ENCODE results near the gene C14orf93.

The C14orf93 gene

GRCh38 chr14:22993517-22993916 is 16.4 kb downstream of the C14orf93 start:
- H3K4me3 ChIP-seq (ENCODE audit: low read depth, low read length) = no peak overlapping the region
- in situ Hi-C loops (cut with HindIII; ENCODE audit: low sequenced_read_pairs) = no loop called here
- TF ChIP-seq CTCF (IDR thresholded peaks at IDR 0.05; ENCODE audit: low read depth, low read length) = no peak
- DNase-seq (ENCODE audit: low read depth, low spot score) = no peak

DNA sequence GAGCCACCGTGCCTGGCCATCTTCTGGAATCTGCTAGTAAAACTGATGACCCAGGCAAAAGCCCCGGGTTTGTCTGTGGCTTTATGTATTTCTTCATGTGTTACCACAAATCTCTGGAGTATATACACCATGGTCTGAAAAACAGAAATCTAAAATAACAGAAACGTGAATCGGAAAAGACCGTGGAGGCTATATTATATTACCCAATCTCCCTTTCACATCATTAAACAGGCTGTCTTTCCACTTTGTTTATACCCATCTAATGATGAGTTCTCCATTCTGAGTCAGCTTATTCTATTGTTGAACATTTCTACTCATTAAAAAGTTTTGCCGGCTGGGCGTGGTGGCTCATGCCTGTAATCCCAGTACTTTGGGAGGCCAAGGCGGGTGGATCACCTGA is 18.1 kb downstream of the C14orf93 start:
- TF ChIP-seq CTCF (IDR thresholded peaks at IDR 0.05; ENCODE audit: low read depth, low read length) = no peak
- H3K4me3 ChIP-seq (ENCODE audit: low read depth, low read length) = no peak overlapping the region
- in situ Hi-C loops (cut with HindIII; ENCODE audit: low sequenced_read_pairs) = no loop called here
- no peak for DNase-seq (ENCODE audit: low read depth, low spot score)

DNA sequence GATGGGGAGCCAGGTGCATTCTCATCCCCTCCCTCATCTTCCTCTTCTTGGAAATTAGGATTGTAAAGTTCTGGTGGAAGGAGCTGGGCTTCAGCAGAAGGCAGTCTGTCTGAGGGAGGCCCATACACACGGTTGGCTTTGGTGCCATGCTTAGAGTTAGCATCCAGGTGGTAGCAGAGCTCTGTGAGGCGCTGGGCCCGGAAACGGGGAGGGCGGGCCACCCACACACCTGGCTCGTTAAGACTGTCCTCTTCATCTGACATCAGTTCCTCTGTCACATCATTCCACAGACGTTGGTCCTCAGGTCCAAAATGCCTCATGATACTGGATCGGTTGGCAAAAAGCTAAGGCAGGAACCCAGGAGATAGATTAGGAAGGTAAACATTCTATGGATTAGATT is 22.7 kb downstream of the C14orf93 start:
- TF ChIP-seq CTCF (IDR thresholded peaks at IDR 0.05; ENCODE audit: low read depth, low read length) = no peak
- no peak overlapping the region for H3K4me3 ChIP-seq (ENCODE audit: low read depth, low read length)
- in situ Hi-C loops (cut with HindIII; ENCODE audit: low sequenced_read_pairs) = no loop called here
- no peak for DNase-seq (ENCODE audit: low read depth, low spot score)

DNA sequence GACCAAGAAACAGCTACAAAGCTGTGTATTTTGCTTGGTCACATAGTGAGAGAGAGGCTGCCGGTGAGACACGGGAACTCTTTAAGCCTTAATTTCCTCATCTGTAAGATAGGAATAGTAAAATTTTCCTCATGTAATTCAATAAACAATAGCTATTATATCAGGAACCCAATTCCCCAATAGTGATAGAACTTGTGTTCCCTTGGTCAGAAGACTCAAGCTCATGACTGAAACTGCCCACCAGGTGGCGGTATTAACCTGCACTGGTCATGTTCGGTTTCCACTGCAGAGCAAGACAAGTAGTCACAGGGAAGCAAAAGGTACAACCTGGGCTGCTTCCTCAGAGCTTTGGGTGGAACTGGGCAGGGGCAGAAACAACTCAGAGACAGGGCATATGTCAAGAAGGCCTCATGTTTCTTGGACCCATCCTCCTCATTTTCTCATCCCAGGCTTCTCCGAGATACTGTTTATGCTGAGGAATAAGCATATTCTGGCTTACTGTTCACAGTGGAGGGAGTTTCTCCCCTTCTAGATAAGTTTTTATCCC is 23.4 kb downstream of the C14orf93 start:
- TF ChIP-seq CTCF (IDR thresholded peaks at IDR 0.05; ENCODE audit: low read depth, low read length) = peak; percentile 83
- in situ Hi-C loops (cut with HindIII; ENCODE audit: low sequenced_read_pairs) = no loop called here

GRCh38 chr14:22985894-22986507 is 23.9 kb downstream of the C14orf93 start:
- in situ Hi-C loops (cut with HindIII; ENCODE audit: low sequenced_read_pairs) = no loop called here
- DNase-seq (ENCODE audit: low read depth, low spot score) = no peak
- H3K4me3 ChIP-seq (ENCODE audit: low read depth, low read length) = no peak overlapping the region
- TF ChIP-seq CTCF (IDR thresholded peaks at IDR 0.05; ENCODE audit: low read depth, low read length) = no peak

More for the DNA sequence above, 23.4 kb downstream of the C14orf93 start:
- H3K4me3 ChIP-seq (ENCODE audit: low read depth, low read length) = no peak overlapping the region
- DNase-seq (ENCODE audit: low read depth, low spot score) = peak; percentile 85

GRCh38 chr14:22984959-22985658 is 24.8 kb downstream of the C14orf93 start:
- in situ Hi-C loops (cut with HindIII; ENCODE audit: low sequenced_read_pairs) = no loop called here
- no peak overlapping the region for H3K4me3 ChIP-seq (ENCODE audit: low read depth, low read length)
- DNase-seq (ENCODE audit: low read depth, low spot score) = no peak
- TF ChIP-seq CTCF (IDR thresholded peaks at IDR 0.05; ENCODE audit: low read depth, low read length) = no peak

Measured in astrocyte of the spinal cord (primary cell).